Gastroesophageal sphincter (tissue), 3 donors: ENCODE measurements around the gene GRID1.

Experiments
- EP300 ChIP-seq: sonication (generic); formaldehyde crosslinking; IDR thresholded peaks from one replicate; pipeline ENCODE4 v1.6.1; 2017; ENCODE audit warnings: antibody characterized with exemption, mild to moderate bottlenecking
- POLR2A ChIP-seq, 2 donors: fragments of 450-650 bp; IDR thresholded peaks; one replicate each; pipeline ENCODE4 v1.6.1; 2017; ENCODE audit warnings: antibody characterized with exemption in 2 of 2, mild to moderate bottlenecking in 2 of 2, moderate library complexity in 1 of 2
- POLR2AphosphoS5 ChIP-seq: sonication (generic); formaldehyde crosslinking; IDR thresholded peaks from one replicate; pipeline ENCODE4 v1.6.1; 2017; ENCODE audit warnings: antibody characterized with exemption
- TF ChIP-seq, protein P1 (sequence below), 4 experiments: fragments of 200-600 bp in 2 of 4; fragments of 450-650 bp in 2 of 4; sonication (generic) in 1 of 4; IDR thresholded peaks; one replicate each; pipeline ENCODE4 v1.5.1; 2017 to 2019; ENCODE audit warnings: antibody characterized with exemption in 4 of 4, mild to moderate bottlenecking in 2 of 4, moderate library complexity in 2 of 4

- TF ChIP-seq POLR2AphosphoS5 (no peak), EP300 (no peak), POLR2A (IDR thresholded peaks at IDR 0.05) (no peak)
- TF ChIP-seq, protein P1, sequence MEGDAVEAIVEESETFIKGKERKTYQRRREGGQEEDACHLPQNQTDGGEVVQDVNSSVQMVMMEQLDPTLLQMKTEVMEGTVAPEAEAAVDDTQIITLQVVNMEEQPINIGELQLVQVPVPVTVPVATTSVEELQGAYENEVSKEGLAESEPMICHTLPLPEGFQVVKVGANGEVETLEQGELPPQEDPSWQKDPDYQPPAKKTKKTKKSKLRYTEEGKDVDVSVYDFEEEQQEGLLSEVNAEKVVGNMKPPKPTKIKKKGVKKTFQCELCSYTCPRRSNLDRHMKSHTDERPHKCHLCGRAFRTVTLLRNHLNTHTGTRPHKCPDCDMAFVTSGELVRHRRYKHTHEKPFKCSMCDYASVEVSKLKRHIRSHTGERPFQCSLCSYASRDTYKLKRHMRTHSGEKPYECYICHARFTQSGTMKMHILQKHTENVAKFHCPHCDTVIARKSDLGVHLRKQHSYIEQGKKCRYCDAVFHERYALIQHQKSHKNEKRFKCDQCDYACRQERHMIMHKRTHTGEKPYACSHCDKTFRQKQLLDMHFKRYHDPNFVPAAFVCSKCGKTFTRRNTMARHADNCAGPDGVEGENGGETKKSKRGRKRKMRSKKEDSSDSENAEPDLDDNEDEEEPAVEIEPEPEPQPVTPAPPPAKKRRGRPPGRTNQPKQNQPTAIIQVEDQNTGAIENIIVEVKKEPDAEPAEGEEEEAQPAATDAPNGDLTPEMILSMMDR (IDR thresholded peaks at IDR 0.05): no peak
Measured at GRCh38 chr10:85651497-85651882, 715.1 kb downstream of the GRID1 start.
